Activated CD8-positive, alpha-beta T cell treated with anti-CD3 and anti-CD28 coated beads for 36 hours (primary cell): ENCODE data around the gene BCAS4. TPM values are rescaled to one million over a fixed set of nuclear protein-coding genes. Genes with fewer than 3 reads are reported as not detected.

Source experiments
- ATAC-seq: fragments of 200-7000 bp; cut with Tn5 transposase; one replicate; pipeline ENCODE4 v1.10.0; 2021; ENCODE audit warnings: mild to moderate bottlenecking, moderate library complexity
- CTCF ChIA-PET: fragments of 350-600 bp; sonication (Branson Sonifier 250); formaldehyde crosslinking; loops from one replicate; lab custom pipeline; 2021; ENCODE audit warnings: antibody characterized with exemption; lab: Charles Lee
- POLR2A ChIA-PET: fragments of 350-600 bp; sonication (Branson Sonifier 250); formaldehyde crosslinking; loops from one replicate; lab custom pipeline; 2021; ENCODE audit warnings: antibody characterized with exemption; lab: Charles Lee
- DNase-seq: peaks from one replicate; pipeline ENCODE4 v3.0.0-alpha.2; 2020
- H3K27ac Mint-ChIP-seq: one replicate; pipeline ENCODE4 v1.8.0; 2021; ENCODE audit warnings: mild to moderate bottlenecking, mixed read lengths
- H3K27me3 Mint-ChIP-seq: one replicate; pipeline ENCODE4 v1.8.0; 2021; ENCODE audit warnings: mixed read lengths
- H3K36me3 Mint-ChIP-seq: one replicate; pipeline ENCODE4 v1.8.0; 2021; ENCODE audit warnings: low read depth, mixed read lengths
- H3K4me1 Mint-ChIP-seq: one replicate; pipeline ENCODE4 v1.8.0; 2021; ENCODE audit warnings: low read depth, mixed read lengths
- H3K4me3 Mint-ChIP-seq: one replicate; pipeline ENCODE4 v1.8.0; 2021; ENCODE audit warnings: mild to moderate bottlenecking, moderate library complexity, mixed read lengths
- H3K9me3 Mint-ChIP-seq: one replicate; pipeline ENCODE4 v1.8.0; 2021; ENCODE audit warnings: mixed read lengths
- CTCF ChIP-seq: fragments of 200-600 bp; IDR thresholded peaks from one replicate; pipeline ENCODE4 v1.8.0; 2022; ENCODE audit warnings: antibody characterized with exemption, mild to moderate bottlenecking
- intact Hi-C: fragments of 100-400 bp; cut with micrococcal nuclease; formaldehyde crosslinking; loops from one replicate; pipeline ENCODE4 v1.10.0; 2022
- total RNA-seq, 2 experiments: library from RNA; stranded (reverse); gene quantifications; one replicate each; pipeline ENCODE4 v1.2.3, GENCODE V29; 2021

Gene BCAS4
- total RNA-seq, 2 experiments from 2014 or later, result 27.3 to 31.7 TPM

DNA sequence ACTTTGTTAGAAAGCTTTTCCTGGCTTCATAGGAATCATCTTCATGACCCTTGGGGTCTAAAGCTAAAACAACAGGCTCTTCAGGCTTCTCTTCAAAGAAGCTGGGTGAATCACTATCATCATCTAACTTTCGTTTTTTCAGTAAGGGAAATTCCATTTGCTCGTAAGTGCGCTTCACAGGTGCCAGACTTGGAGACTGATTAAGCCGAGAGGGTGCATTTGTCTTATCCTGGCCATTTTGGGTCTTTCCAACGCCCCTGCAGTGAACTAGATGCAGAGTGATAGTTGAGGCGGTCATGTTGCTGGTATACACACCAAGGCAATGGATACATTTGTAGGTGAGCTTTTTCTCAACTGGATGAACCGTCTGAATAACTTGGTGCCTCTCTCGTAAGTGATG, 97.5 kb downstream of the BCAS4 start:
- no peak for DNase-seq

GRCh38 chr20:50893620-50894019, 98.8 kb downstream of the BCAS4 start:
- CTCF ChIA-PET, result no interaction called here
- no peaks in the 10 kb centered on the region for H3K27me3 Mint-ChIP-seq
- ATAC-seq (no peak), DNase-seq (no peak)
- H3K36me3 Mint-ChIP-seq, result peaks cover 67% of the 10 kb centered on the region
- H3K27ac Mint-ChIP-seq, result peak overlapping the region; percentile 23
- H3K9me3 Mint-ChIP-seq, result no peaks in the 10 kb centered on the region
- intact Hi-C loops, result no loop called here
- TF ChIP-seq CTCF, result no peak
- POLR2A ChIA-PET, result no interaction called here
- H3K4me1 Mint-ChIP-seq, result peaks cover 35% of the 10 kb centered on the region
- H3K4me3 Mint-ChIP-seq, result no peak overlapping the region

More for the DNA sequence above, 97.5 kb downstream of the BCAS4 start:
- intact Hi-C loops, result no loop called here
- Mint-ChIP-seq H3K4me1 (peaks cover 33% of the 10 kb centered on the region), H3K27ac (peak overlapping the region; percentile 79), H3K4me3 (no peak overlapping the region), H3K27me3 (no peaks in the 10 kb centered on the region), H3K36me3 (peaks cover 62% of the 10 kb centered on the region), H3K9me3 (no peaks in the 10 kb centered on the region)
- ChIA-PET CTCF (interaction anchor here (1.1 to 1.9 kb wide), 5 partner anchors 23 to 102 kb away, joined by 3 to 8 read pairs (median 4); partner anchors contain the start of gene BCAS4), POLR2A (interaction anchor here (1.1 kb wide), 1 partner anchor 34 kb away, joined by 3 read pairs; no protein-coding TSS in a partner anchor)
- no peak for TF ChIP-seq CTCF
- ATAC-seq, result peak; percentile 38

- ATAC-seq, result peak; percentile 38
- DNase-seq, result no peak
- peaks cover 35% of the 10 kb centered on the region for H3K4me1 Mint-ChIP-seq
- H3K4me3 Mint-ChIP-seq, result no peak overlapping the region
- intact Hi-C loops, result no loop called here
- H3K27ac Mint-ChIP-seq, result peak overlapping the region; percentile 11
- TF ChIP-seq CTCF, result no peak
- CTCF ChIA-PET, result interaction anchor here (1.0 to 5.2 kb wide), 6 partner anchors 15 to 105 kb away, joined by 3 to 21 read pairs (median 4); partner anchors contain the start of genes ADNP and BCAS4
- H3K27me3 Mint-ChIP-seq, result no peaks in the 10 kb centered on the region
- no peaks in the 10 kb centered on the region for H3K9me3 Mint-ChIP-seq
- POLR2A ChIA-PET, result interaction anchor here (0.9 kb wide), 1 partner anchor 9 kb away, joined by 3 read pairs; no protein-coding TSS in a partner anchor
- peaks cover 61% of the 10 kb centered on the region for H3K36me3 Mint-ChIP-seq
Measured at GRCh38 chr20:50895111-50895830, 100.4 kb downstream of the BCAS4 start.

GRCh38 chr20:50898475-50898874, 103.6 kb downstream of the BCAS4 start:
- no peak for TF ChIP-seq CTCF
- no peaks in the 10 kb centered on the region for H3K27me3 Mint-ChIP-seq
- CTCF ChIA-PET, result interaction anchor here (1.0 to 5.2 kb wide), 5 partner anchors 10 to 104 kb away, joined by 3 to 21 read pairs (median 4); partner anchors contain the start of genes BCAS4, DPM1 and MOCS3
- H3K4me3 Mint-ChIP-seq, result no peak overlapping the region
- H3K36me3 Mint-ChIP-seq, result peaks cover 55% of the 10 kb centered on the region
- ATAC-seq (no peak), DNase-seq (no peak)
- peaks cover 23% of the 10 kb centered on the region for H3K4me1 Mint-ChIP-seq
- H3K27ac Mint-ChIP-seq, result peak overlapping the region; percentile 59
- H3K9me3 Mint-ChIP-seq, result no peaks in the 10 kb centered on the region
- intact Hi-C loops, result no loop called here
- POLR2A ChIA-PET, result interaction anchor here (0.8 to 1.1 kb wide), 3 partner anchors 13 to 40 kb away, joined by 3 read pairs; no protein-coding TSS in a partner anchor

DNA sequence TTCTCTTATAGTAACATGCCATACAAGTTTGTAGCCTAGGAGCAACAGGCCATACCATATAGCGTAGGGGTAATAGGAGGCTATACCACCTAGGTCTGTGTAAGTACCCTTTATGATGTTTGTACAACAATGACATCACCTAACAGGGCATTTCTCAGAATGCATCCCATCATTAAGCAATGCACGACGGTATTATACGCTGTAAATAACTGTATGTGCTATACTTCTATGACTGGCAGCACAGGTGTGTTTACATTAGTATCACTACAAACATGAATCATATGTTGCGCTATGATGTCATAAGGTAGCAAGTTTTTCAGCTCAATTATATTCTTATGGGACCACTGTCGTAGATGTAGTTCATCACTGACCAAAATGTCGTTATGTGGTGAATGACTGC, 105.4 kb downstream of the BCAS4 start:
- H3K36me3 Mint-ChIP-seq, result peaks cover 57% of the 10 kb centered on the region
- no peak for TF ChIP-seq CTCF
- H3K4me3 Mint-ChIP-seq, result no peak overlapping the region
- POLR2A ChIA-PET, result interaction anchor here (0.6 to 1.1 kb wide), 3 partner anchors 15 to 912 kb away, joined by 3 read pairs; no protein-coding TSS in a partner anchor
- H3K27ac Mint-ChIP-seq, result peak overlapping the region; percentile 5
- H3K4me1 Mint-ChIP-seq, result peaks cover 28% of the 10 kb centered on the region
- no peaks in the 10 kb centered on the region for H3K27me3 Mint-ChIP-seq
- H3K9me3 Mint-ChIP-seq, result no peaks in the 10 kb centered on the region
- intact Hi-C loops, result no loop called here
- CTCF ChIA-PET, result interaction anchor here (1.2 to 4.2 kb wide), 3 partner anchors 20 to 106 kb away, joined by 3 to 16 read pairs (median 5); partner anchors contain the start of gene BCAS4
- DNase-seq (no peak), ATAC-seq (no peak)
